Gastrocnemius medialis (tissue), 4 donors: ENCODE results near the gene BLVRB. TPM values are rescaled to one million over a fixed set of nuclear protein-coding genes. Genes with fewer than 3 reads are reported as not detected.
A peak's percentile ranks its signal among the peaks of the same experiment; 100 is the strongest.

Experiments used
- ATAC-seq, 2 donors: fragments of 150-250 bp; one replicate each; pipeline ENCODE4 v1.9.1; 2016
- DNase-seq, 2 donors: peaks; one replicate each; pipeline ENCODE4 v3.0.0-alpha.2; 2019
- H3K27ac ChIP-seq, 4 donors: fragments of 200-600 bp; sonication (generic); 1 replicate in 1 of 4; 2 replicates in 3 of 4; pipeline ENCODE4 v1.5.1; 2016 to 2018; ENCODE audit warnings: mild to moderate bottlenecking in 2 of 4, moderate library complexity in 1 of 4
- H3K27me3 ChIP-seq, 3 donors: fragments of 200-600 bp; sonication (generic) in 2 of 3; 1 replicate in 1 of 3; 2 replicates in 2 of 3; pipeline versions ENCODE4 v1.5.1 to v1.6.0; 2016 to 2019; ENCODE audit warnings: mild to moderate bottlenecking in 1 of 3, moderate library complexity in 1 of 3
- H3K36me3 ChIP-seq, 2 donors: fragments of 200-600 bp; sonication (generic) in 1 of 2; one replicate each; pipeline ENCODE4 v1.5.1; 2017 to 2018
- H3K4me1 ChIP-seq, 2 donors: fragments of 200-600 bp; sonication (generic) in 1 of 2; one replicate each; pipeline ENCODE4 v1.5.1; 2016 to 2017; ENCODE audit warnings: mild to moderate bottlenecking in 2 of 2
- H3K4me3 ChIP-seq, 4 donors: fragments of 200-600 bp; sonication (generic) in 3 of 4; 1 replicate in 1 of 4; 2 replicates in 3 of 4; pipeline ENCODE4 v1.5.1; 2016 to 2019; ENCODE audit warnings: mild to moderate bottlenecking in 2 of 4
- H3K9me3 ChIP-seq, 3 donors: fragments of 200-600 bp; sonication (generic) in 2 of 3; 1 replicate in 1 of 3; 2 replicates in 2 of 3; pipeline ENCODE4 v1.5.1; 2016 to 2019
- POLR2A ChIP-seq, 2 donors: fragments of 450-650 bp; IDR thresholded peaks; one replicate each; pipeline ENCODE4 v1.6.1; 2017; ENCODE audit warnings: antibody characterized with exemption in 2 of 2, mild to moderate bottlenecking in 2 of 2, moderate library complexity in 2 of 2
- in situ Hi-C, 4 donors: fragments of 200-750 bp; cut with MboI; loops; one replicate each; pipeline versions ENCODE4 v1.15.0 to v1.8.0; 2017; ENCODE audit warnings: low sequenced_read_pairs in 4 of 4
- intact Hi-C: fragments of 100-400 bp; cut with DNase I; formaldehyde crosslinking; loops from one replicate; pipeline ENCODE4 v1.15.1; 2023; ENCODE audit warnings: low total_unique reads
- total RNA-seq, 4 donors: library from RNA; depleted of rRNA; stranded (reverse); fragments of >200 nt; gene quantifications; one replicate each; pipeline versions ENCODE4 v1.1.0 to v1.2.3, GENCODE V29; 2016
- TF ChIP-seq, protein P1 (sequence below), 5 experiments: fragments of 450-650 bp in 3 of 5; fragments of 200-600 bp in 2 of 5; sonication (generic) in 2 of 5; IDR thresholded peaks in 4 of 5; conservative IDR thresholded peaks in 1 of 5; 1 replicate in 4 of 5; 2 replicates in 1 of 5; pipeline ENCODE4 v1.5.1; 2016 to 2019; ENCODE audit warnings: antibody characterized with exemption in 5 of 5, mild to moderate bottlenecking in 3 of 5, moderate library complexity in 3 of 5

Gene BLVRB
- total RNA-seq, 4 donors from 2014 or later: 254 to 679 (median 280) TPM

- Histone ChIP-seq H3K4me1 (peaks cover 5 to 20% of the 10 kb centered on the region in 2 donors), H3K27me3 (no peaks in the 10 kb centered on the region), H3K9me3 (no peaks in the 10 kb centered on the region), H3K4me3 (no peak overlapping the region), H3K27ac (no peak overlapping the region), H3K36me3 (no peaks in the 10 kb centered on the region)
- DNase-seq (no peak), ATAC-seq (no peak)
- intact Hi-C loops (loop anchor here (5.0 to 10.0 kb wide), 5 partner anchors 122 to 634 kb away; partner anchors contain the start of genes C19orf47, DYRK1B, EGLN2 and PLD3), in situ Hi-C loops (loop anchor here in 1 of 4 donors (10.0 kb wide), 1 partner anchor 54 kb away; the partner anchor contains the start of gene PRX)
- TF ChIP-seq POLR2A (IDR thresholded peaks at IDR 0.05): no peak
- TF ChIP-seq, protein P1, sequence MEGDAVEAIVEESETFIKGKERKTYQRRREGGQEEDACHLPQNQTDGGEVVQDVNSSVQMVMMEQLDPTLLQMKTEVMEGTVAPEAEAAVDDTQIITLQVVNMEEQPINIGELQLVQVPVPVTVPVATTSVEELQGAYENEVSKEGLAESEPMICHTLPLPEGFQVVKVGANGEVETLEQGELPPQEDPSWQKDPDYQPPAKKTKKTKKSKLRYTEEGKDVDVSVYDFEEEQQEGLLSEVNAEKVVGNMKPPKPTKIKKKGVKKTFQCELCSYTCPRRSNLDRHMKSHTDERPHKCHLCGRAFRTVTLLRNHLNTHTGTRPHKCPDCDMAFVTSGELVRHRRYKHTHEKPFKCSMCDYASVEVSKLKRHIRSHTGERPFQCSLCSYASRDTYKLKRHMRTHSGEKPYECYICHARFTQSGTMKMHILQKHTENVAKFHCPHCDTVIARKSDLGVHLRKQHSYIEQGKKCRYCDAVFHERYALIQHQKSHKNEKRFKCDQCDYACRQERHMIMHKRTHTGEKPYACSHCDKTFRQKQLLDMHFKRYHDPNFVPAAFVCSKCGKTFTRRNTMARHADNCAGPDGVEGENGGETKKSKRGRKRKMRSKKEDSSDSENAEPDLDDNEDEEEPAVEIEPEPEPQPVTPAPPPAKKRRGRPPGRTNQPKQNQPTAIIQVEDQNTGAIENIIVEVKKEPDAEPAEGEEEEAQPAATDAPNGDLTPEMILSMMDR (IDR thresholded peaks at IDR 0.05 in 4 of 5, conservative IDR thresholded peaks at IDR 0.05 in 1 of 5): no peak
These were observed 3.5 kb upstream of the BLVRB start for GRCh38 chr19:40469011-40469410.

GRCh38 chr19:40466985-40467734, 1.6 kb upstream of the BLVRB start, which contains the start of gene SPTBN4:
TSS of gene SPTBN4 (plus strand) at chr19:40467001. CDS start at chr19:40472622, 5,621 bp downstream.
- Histone ChIP-seq H3K4me1 (peaks cover 5 to 22% of the 10 kb centered on the region in 2 donors), H3K36me3 (no peaks in the 10 kb centered on the region), H3K27ac (peak within 1 kb of the TSS; percentile 97 to 100 (median 98)), H3K4me3 (peak within 1 kb of the TSS; percentile 41 to 90 (median 76)), H3K27me3 (no peaks in the 10 kb centered on the region), H3K9me3 (no peaks in the 10 kb centered on the region)
- DNase-seq: no peak
- in situ Hi-C loops: loop anchor here in 1 of 4 donors (10.0 kb wide), 1 partner anchor 52 kb away; the partner anchor contains the start of gene PRX
- TF ChIP-seq, protein P1 (IDR thresholded peaks at IDR 0.05 in 4 of 5, conservative IDR thresholded peaks at IDR 0.05 in 1 of 5): no peak
- TF ChIP-seq POLR2A (IDR thresholded peaks at IDR 0.05): no peak
- intact Hi-C loops: loop anchor here (5.0 to 10.0 kb wide), 5 partner anchors 120 to 632 kb away; partner anchors contain the start of genes C19orf47, DYRK1B, EGLN2 and PLD3
- no peak for ATAC-seq

DNA sequence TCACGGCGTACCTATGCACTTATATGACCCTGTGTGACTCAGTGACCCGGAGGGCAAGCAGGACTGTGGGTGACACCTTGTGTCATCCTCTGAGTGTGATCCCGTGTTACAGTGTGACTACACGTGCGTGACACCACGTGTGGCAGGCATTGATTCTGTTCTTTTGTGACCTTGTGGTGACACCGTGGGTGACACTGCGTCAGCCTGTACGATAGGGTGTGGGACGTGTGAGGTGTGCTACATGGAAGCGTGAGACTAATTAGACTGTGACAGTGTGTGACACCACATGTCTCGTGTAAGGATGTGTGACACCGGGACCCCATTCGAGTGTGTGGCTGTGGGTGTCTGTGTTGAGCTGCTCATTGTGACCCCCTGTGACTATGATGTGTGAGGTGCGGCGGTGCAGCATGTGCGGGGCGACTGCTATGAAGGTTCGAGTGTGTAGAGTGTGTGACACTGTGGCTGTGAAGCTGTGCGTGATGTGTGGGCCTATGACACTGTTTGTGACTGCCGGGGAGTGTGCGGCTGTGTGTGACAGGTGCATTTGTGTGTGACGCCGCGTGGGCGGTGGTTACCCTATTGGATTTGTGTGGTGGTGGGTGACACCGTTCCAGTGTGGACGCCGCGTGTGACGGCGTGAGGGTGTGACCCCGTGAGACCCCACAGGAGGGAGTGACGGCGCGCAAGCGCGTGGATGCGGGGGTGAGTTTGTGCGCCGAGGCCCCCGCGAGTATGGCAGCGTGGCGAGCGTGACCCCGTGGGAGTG, 857 bp upstream of the BLVRB start:
- ATAC-seq: peak; percentile 35 to 43
- in situ Hi-C loops (loop anchor here in 1 of 4 donors (10.0 kb wide), 1 partner anchor 52 kb away; the partner anchor contains the start of gene PRX), intact Hi-C loops (loop anchor here (5.0 to 10.0 kb wide), 5 partner anchors 119 to 632 kb away; partner anchors contain the start of genes C19orf47, DYRK1B, EGLN2 and PLD3)
- Histone ChIP-seq H3K27me3 (no peaks in the 10 kb centered on the region), H3K9me3 (no peaks in the 10 kb centered on the region), H3K4me1 (peaks cover 5 to 22% of the 10 kb centered on the region in 2 donors), H3K36me3 (no peaks in the 10 kb centered on the region), H3K27ac (peak overlapping the region; percentile 97 to 100 (median 98)), H3K4me3 (peak overlapping the region; percentile 41 to 90 (median 76))
- peak in 1 of 2 donors; percentile 55 for DNase-seq
- TF ChIP-seq, protein P1 (IDR thresholded peaks at IDR 0.05 in 4 of 5, conservative IDR thresholded peaks at IDR 0.05 in 1 of 5): no peak
- no peak for TF ChIP-seq POLR2A (IDR thresholded peaks at IDR 0.05)

- intact Hi-C loops: loop anchor here (1.0 to 10.0 kb wide), 7 partner anchors 21 to 630 kb away; partner anchors contain the start of genes C19orf47, DYRK1B, EGLN2 and PLD3
- Histone ChIP-seq H3K9me3 (no peaks in the 10 kb centered on the region), H3K4me3 (peak overlapping the region; percentile 81 to 100 (median 88)), H3K27me3 (no peaks in the 10 kb centered on the region), H3K4me1 (peaks cover 5 to 22% of the 10 kb centered on the region in 2 donors), H3K27ac (peak overlapping the region; percentile 97 to 100 (median 98)), H3K36me3 (no peaks in the 10 kb centered on the region)
- no peak for TF ChIP-seq POLR2A (IDR thresholded peaks at IDR 0.05)
- TF ChIP-seq, protein P1 (IDR thresholded peaks at IDR 0.05 in 4 of 5, conservative IDR thresholded peaks at IDR 0.05 in 1 of 5): no peak
- ATAC-seq: peak; percentile 25 to 26
- peak in 1 of 2 donors; percentile 67 for DNase-seq
- in situ Hi-C loops: loop anchor here in 1 of 4 donors (10.0 kb wide), 1 partner anchor 50 kb away; the partner anchor contains the start of gene PRX
These were observed 454 bp downstream of the BLVRB start for GRCh38 chr19:40465025-40465556.
